T-helper 2 cell (primary cell): ENCODE data around the gene CCDC12.
A peak's percentile ranks its signal among the peaks of the same experiment; 100 is the strongest.

ENCODE experiments used
- DNase-seq, 5 experiments: peaks; one replicate each; pipeline versions ENCODE4 v3.0.0 to v3.0.0-alpha.2; 2012 to 2022

Gene CCDC12

DNA sequence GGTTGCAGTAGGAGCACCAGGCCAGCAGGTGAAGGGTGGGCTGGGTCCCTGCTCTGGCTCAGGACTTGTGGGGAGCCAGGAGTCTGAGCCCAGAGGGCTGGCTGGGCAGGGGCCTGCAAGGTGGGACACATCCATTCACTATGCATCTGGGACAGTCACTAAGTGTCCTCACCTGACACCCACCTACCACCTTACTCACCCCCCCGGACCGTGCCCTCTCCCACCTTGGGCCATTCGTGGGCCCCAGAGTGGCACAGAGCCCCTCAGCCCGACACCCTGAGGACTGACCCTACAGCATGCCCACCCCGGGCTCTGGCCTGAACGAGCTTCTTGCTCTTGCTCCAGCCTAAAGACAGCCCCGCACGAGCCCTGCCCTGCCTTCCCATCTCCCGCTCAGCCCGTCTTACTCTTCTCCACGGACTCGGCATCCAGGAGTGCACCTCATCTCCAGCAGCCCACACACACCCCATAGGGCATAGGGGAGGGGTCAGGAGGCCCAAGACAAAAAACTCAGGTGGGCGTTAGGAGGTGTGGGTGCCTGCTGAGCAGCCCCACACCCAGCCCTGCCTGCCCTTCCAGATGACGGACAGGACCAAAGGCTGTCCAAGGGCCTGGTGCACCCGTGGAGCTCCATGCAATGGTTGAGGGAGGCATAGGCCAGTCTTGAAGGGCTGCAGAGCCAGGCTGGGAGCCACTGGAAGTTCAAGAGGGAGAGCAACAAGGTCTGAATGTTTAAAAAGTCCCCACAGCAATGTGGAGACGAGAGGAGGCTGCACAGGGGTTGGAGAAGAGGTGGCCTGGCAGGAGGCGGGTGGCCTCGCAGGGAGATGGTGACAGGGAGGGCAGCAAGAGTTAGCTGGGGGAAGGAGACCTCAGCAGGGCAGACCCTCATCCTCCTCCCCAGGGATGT lies 72.0 kb downstream of the CCDC12 start:
- DNase-seq = no peak

DNA sequence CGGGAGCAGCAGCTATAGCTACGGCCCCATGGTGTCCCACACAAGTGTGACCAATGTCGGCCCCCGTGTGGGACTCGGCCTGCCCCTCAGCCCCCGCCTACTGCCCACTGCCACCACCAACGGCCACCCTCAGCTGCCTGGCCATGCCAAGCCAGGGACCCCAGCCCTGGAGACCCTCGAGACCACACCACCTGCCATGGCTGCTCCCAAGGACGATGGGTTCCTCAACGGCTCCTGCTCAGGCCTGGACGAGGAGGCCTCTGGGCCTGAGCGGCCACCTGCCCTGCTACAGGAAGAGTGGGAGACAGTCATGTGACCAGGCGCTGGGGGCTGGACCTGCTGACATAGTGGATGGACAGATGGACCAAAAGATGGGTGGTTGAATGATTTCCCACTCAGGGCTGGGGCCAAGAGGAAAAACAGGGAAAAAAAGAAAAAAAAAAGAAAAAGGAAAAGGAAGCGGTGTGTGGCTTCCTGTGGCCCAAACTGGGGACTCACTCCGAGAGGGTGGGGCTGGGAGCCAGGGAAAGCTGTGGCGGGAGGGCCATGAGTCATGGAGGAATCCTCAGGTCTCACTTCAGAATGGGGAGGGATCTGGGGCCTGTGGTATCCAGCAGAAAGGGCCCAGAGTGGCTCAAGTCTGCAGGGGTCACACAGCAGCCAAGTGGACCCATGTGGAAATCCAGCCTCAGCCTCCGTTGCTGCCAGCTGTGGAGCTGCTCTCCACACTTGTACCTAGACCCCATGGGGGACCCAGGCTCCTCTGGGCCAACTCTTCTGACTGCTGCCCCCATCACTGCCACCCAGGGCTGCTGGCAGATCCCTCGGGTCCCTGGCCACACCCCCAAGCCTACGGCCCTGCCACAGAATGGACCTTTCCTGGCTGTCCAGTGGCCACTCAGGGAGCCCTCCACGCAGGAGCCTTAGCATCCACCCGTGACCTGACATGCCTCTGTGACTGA lies 72.9 kb downstream of the CCDC12 start:
- DNase-seq = no peak

GRCh38 chr3:46902188-46902631 lies 74.3 kb downstream of the CCDC12 start:
- no peak for DNase-seq

DNA sequence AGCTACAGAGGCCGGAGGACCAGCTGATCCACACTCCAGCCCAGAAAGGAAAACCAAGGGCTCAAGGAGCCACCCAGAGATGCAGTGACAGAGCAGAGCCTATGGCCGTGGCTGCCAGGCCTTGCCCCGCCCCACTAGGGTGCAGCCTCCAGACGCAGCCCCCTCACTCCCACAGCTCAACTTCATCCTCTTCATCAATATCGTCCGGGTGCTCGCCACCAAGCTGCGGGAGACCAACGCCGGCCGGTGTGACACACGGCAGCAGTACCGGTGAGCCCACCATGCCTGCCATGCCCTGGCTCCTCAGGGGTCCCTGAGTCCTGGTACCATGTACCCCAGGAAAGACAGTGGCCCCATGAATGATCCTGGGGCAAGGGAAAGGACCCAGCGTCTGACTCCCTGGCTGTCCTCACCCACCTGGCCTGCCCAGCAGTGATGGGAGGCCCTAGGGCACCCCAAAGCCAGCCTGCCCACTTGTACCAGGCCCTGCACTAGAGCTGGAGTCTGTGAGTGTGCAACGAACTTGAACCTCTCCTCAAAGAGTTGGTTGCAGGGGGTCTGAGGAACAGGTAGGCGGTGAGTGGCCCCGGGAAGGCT lies 74.9 kb downstream of the CCDC12 start:
- DNase-seq = no peak

GRCh38 chr3:46901061-46901460 lies 75.5 kb downstream of the CCDC12 start:
- no peak for DNase-seq

GRCh38 chr3:46900356-46900755 lies 76.2 kb downstream of the CCDC12 start:
- no peak for DNase-seq

GRCh38 chr3:46900007-46900292 lies 76.6 kb downstream of the CCDC12 start:
- DNase-seq = no peak

DNA sequence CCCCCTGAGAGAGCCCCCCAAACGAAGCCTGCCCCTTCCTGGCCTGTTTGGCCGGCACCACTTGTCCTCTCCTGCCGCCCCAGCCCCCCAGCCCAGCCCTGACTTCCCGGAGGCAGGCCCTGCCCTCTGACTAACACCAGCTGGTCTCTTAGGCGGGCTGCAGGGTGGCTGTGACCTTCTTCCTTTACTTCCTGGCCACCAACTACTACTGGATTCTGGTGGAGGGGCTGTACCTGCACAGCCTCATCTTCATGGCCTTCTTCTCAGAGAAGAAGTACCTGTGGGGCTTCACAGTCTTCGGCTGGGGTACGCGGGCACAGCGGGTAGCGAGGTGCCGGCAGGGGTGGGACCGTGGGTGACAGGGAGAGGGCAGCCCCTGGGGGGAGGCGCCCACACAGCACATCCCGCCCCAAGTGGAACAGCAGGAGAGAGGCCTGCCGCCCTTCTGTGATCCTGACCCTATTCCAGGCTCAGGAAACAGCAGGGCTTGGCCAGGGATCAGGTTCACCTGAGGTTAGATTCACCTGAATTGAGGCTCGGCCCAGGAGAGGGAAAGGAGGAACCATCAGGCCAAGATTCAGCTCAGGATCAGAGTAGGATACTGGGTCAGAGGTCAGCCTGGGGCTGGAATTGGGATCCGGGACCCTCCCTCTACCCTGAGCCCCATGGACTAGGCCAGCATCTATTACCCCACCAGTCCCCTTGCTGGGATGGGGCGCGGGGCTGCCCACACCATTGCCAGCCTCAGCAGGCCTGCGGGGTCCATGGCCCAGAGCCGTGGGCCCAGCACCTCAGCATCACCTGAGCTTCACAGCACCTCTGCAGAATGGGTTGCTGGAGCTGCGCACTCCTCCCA lies 77.2 kb downstream of the CCDC12 start:
- no peak for DNase-seq

DNA sequence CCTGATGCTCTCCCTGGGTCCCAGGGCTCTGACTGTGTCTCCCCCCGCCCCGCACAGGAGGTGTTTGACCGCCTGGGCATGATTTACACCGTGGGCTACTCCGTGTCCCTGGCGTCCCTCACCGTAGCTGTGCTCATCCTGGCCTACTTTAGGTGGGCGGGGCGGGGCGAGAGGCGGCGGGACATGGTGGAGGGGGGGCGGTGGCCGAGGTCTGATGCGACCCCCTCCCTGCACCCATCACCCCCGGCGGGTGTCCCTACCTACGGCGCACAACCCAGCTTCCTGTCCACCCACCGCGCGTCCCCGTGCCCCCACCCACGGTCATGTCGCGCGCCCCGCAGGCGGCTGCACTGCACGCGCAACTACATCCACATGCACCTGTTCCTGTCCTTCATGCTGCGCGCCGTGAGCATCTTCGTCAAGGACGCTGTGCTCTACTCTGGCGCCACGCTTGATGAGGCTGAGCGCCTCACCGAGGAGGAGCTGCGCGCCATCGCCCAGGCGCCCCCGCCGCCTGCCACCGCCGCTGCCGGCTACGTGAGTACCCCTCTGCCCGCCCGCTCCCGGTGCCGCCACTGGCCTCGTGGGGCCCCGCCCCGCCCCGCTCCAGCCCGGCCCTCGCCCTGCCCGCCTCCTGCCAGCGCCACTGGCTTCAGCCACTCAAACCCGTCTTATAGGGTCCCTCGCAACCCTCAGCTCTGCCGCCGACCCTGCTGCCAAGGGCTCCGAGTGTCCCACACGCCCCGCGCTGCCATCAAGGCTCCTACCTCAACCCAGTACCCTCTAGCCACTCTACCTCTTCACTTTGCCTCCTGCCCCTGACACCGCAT lies 78.0 kb downstream of the CCDC12 start:
- peak in 1 of 5 experiments; percentile 38 for DNase-seq

DNA sequence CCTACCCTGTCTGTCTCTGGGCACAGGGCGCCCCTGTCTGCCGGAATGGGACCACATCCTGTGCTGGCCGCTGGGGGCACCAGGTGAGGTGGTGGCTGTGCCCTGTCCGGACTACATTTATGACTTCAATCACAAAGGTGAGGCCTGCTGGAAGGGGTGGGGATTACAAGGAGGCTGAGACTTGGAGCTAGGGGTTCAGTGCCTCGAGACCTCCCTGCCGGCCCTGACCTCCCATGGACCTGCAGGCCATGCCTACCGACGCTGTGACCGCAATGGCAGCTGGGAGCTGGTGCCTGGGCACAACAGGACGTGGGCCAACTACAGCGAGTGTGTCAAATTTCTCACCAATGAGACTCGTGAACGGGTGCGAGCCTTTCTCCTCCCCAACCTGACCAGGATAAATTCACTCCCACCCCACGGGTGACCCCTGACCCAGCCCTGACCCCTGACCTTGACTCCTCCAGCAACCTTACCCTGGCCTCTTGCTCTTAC lies 78.7 kb downstream of the CCDC12 start:
- DNase-seq = no peak

GRCh38 chr3:46897031-46897430 lies 79.5 kb downstream of the CCDC12 start:
- DNase-seq = no peak

DNA sequence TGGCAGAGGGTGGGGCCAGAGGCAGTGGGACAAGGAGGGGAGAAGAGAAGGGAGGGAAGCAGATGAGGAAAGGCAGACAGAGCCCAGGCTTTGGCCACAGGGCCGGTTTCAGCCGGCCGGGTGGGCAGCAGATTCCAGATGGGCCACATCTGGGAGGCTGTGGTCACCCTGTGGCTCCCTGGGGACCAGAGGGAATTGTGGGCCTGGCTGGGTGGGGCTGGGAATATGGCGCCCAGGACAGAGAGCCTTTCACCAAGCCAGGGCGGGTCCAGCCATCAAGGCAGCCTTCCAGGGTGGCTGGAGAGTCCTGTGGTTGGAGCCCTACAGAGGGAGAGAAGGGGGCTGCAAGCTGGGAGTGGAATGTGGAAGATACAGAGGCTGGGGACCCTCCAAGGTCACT lies 80.2 kb downstream of the CCDC12 start:
- no peak for DNase-seq

- no peak for DNase-seq
These were observed 80.8 kb downstream of the CCDC12 start for GRCh38 chr3:46895761-46896160.

DNA sequence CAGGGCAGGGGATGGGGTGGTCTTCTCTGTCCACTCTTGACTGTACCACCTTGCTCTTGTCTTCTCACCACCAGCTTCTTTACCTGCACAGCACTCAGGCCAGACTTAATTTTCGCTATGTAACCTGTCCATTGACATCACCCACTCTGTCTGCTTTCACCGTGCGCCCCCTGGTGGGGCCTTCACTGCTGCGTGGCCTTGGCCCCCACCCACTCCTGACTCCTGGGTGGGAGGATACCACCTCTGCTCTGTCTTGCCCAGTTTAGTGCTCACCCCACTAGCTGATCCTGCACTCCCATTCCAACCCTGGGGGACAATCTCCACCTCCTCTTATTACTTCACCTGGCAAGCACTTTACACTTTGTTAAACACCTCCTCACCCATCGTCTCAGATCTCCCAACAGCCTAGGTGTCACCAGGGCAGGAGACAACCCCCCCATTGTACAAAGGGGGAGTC lies 81.3 kb downstream of the CCDC12 start:
- DNase-seq = peak; percentile 52 to 69 (median 63)

DNA sequence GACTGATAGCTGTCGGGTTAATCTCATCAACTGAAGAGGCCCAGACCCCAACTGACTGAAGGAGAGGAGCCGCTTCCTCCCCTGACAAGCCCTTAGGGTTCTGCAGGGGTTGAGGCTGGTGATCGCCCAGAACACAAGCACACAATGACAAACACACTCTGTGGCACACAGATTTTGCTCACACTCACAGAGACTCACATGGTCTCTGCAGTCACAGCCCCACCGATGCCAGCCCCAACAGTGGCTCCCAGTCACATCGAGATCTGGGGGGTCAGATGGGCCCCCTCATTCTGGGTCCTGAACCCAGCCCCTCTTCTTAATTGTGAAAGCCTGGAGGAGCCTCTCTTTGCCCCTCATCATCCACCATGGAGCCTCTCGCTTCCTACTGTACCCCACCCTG lies 82.3 kb downstream of the CCDC12 start:
- DNase-seq = no peak

GRCh38 chr3:46893763-46894162 lies 82.8 kb downstream of the CCDC12 start:
- no peak for DNase-seq

DNA sequence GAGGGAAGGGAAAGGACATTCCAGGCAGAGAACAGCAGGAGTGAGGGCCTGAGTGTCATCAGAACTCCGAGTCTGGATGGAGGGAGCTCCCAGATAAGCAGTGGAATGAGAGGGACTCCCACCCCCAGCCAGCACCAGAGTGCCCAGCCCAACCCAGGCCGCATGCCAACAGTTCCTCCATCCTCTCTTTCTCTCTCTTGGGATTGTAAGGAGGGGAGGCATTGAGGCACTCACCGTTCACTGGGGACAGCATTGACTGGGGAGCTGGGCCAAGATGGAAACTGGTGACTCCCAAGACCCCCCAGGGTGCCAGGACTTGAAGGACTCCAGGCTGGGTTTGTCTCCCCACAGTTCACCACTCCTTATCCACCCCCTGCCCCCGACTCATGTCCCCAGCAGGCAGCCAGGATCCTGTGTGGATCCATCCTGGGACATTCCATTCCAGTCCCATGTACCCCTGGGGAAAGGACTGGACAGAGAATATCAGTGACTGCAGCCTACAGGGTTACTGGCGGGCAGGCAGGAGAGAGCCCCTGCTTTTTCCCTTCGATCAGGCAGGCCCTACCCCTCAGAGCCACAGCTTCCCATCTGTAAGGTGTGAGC lies 83.3 kb downstream of the CCDC12 start:
- DNase-seq = no peak

GRCh38 chr3:46892285-46893145 lies 84.0 kb downstream of the CCDC12 start:
- DNase-seq = peak in 1 of 5 experiments; percentile 15

DNA sequence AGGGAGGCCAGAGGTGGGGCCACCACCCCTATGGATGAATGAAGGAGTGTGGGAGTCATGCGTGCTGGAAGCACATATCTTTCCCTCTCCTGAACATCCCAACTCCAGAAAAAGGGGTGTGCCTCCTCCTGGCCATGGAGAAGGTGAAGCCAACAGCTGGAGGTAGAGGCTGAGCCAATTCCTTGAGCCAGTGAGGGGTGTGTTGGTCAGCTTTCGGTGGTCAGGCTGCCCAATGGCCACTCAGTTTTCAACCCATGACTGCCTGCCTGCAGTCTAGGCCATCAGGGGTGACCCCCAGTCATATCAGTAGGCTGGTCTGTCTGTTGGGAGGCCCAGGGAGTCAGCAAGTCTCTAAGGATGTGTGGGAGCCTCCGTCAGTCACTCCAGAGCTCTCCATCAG lies 85.4 kb downstream of the CCDC12 start:
- DNase-seq = no peak

- DNase-seq = no peak
These were observed 86.4 kb downstream of the CCDC12 start for GRCh38 chr3:46890132-46890531.
